ENCODE data around the gene BEND3. TPM values are rescaled to one million over a fixed set of nuclear protein-coding genes. Genes with fewer than 3 reads are reported as not detected.
A peak's percentile ranks its signal among the peaks of the same experiment; 100 is the strongest.

BEND3 gene
- total RNA-seq, 1 donor from 2014 or later: 4.4 TPM

GRCh38 chr6:107108201-107108890 is 7.0 kb downstream of the BEND3 start:
- Histone ChIP-seq H2AFZ (ENCODE audit: low read depth, low read length) (no peak overlapping the region), H3K4me3 (ENCODE audit: insufficient read depth, low read depth, low read length) (no peak overlapping the region), H3K4me1 (ENCODE audit: insufficient read depth, low read length) (no peaks in the 10 kb centered on the region), H3K27ac (ENCODE audit: low read depth, low read length) (no peak overlapping the region), H3K9ac (ENCODE audit: low read length) (no peak overlapping the region), H3K9me3 (ENCODE audit: insufficient read depth, low read depth, low read length) (no peaks in the 10 kb centered on the region), H4K20me1 (ENCODE audit: insufficient read depth, low read length) (peaks cover 4% of the 10 kb centered on the region), H3K27me3 (ENCODE audit: insufficient read depth, low read length) (no peaks in the 10 kb centered on the region), H3K4me2 (ENCODE audit: low read length) (peak overlapping the region; percentile 55), H3K36me3 (ENCODE audit: insufficient read depth, low read length) (no peaks in the 10 kb centered on the region), H3K79me2 (ENCODE audit: insufficient read depth, low read length) (no peaks in the 10 kb centered on the region)
- no peak for FAIRE-seq
- H3K9me3 Mint-ChIP-seq (ENCODE audit: unreplicated experiment): no peaks in the 10 kb centered on the region
- no peak overlapping the region for H3K4me3 Mint-ChIP-seq (ENCODE audit: unreplicated experiment)
- peak overlapping the region; percentile 26 for H3K27ac Mint-ChIP-seq (ENCODE audit: unreplicated experiment)
- peak; percentile 70 for DNase-seq (ENCODE audit: low read depth)
- no peaks in the 10 kb centered on the region for H3K27me3 Mint-ChIP-seq (ENCODE audit: low read depth, unreplicated experiment)
- peaks cover 15% of the 10 kb centered on the region for H3K4me1 Mint-ChIP-seq (ENCODE audit: low read depth, unreplicated experiment)
- H3K36me3 Mint-ChIP-seq (ENCODE audit: low read depth, unreplicated experiment): peaks cover under 1% of the 10 kb centered on the region
- TF ChIP-seq EZH2 (IDR thresholded peaks at IDR 0.05; ENCODE audit: insufficient read depth, low read length): no peak
- TF ChIP-seq CTCF (IDR thresholded peaks at IDR 0.05; ENCODE audit: insufficient read depth, low read depth, low read length): no peak

- Histone ChIP-seq H2AFZ (ENCODE audit: low read depth, low read length) (no peak overlapping the region), H3K9me3 (ENCODE audit: insufficient read depth, low read depth, low read length) (no peaks in the 10 kb centered on the region), H3K4me1 (ENCODE audit: insufficient read depth, low read length) (no peaks in the 10 kb centered on the region), H3K27ac (ENCODE audit: low read depth, low read length) (no peak overlapping the region), H4K20me1 (ENCODE audit: insufficient read depth, low read length) (peaks cover 3% of the 10 kb centered on the region), H3K4me2 (ENCODE audit: low read length) (peak overlapping the region; percentile 55), H3K79me2 (ENCODE audit: insufficient read depth, low read length) (peaks cover 6% of the 10 kb centered on the region), H3K9ac (ENCODE audit: low read length) (no peak overlapping the region), H3K36me3 (ENCODE audit: insufficient read depth, low read length) (no peaks in the 10 kb centered on the region), H3K4me3 (ENCODE audit: insufficient read depth, low read depth, low read length) (no peak overlapping the region), H3K27me3 (ENCODE audit: insufficient read depth, low read length) (no peaks in the 10 kb centered on the region)
- Mint-ChIP-seq H3K27ac (ENCODE audit: unreplicated experiment) (peak overlapping the region; percentile 26), H3K4me3 (ENCODE audit: unreplicated experiment) (no peak overlapping the region), H3K36me3 (ENCODE audit: low read depth, unreplicated experiment) (peaks cover 2% of the 10 kb centered on the region), H3K27me3 (ENCODE audit: low read depth, unreplicated experiment) (no peaks in the 10 kb centered on the region), H3K4me1 (ENCODE audit: low read depth, unreplicated experiment) (peaks cover 15% of the 10 kb centered on the region), H3K9me3 (ENCODE audit: unreplicated experiment) (no peaks in the 10 kb centered on the region)
- FAIRE-seq: no peak
- no peak for DNase-seq (ENCODE audit: low read depth)
- TF ChIP-seq EZH2 (IDR thresholded peaks at IDR 0.05; ENCODE audit: insufficient read depth, low read length): no peak
- no peak for TF ChIP-seq CTCF (IDR thresholded peaks at IDR 0.05; ENCODE audit: insufficient read depth, low read depth, low read length)
Observed at GRCh38 chr6:107107791-107108190, 7.5 kb downstream of the BEND3 start.

GRCh38 chr6:107106165-107106564 is 9.2 kb downstream of the BEND3 start:
- no peaks in the 10 kb centered on the region for H4K20me1 ChIP-seq (ENCODE audit: insufficient read depth, low read length)
- no peaks in the 10 kb centered on the region for H3K36me3 ChIP-seq (ENCODE audit: insufficient read depth, low read length)
- H3K27ac Mint-ChIP-seq (ENCODE audit: unreplicated experiment): no peak overlapping the region
- peaks cover 2% of the 10 kb centered on the region for H3K36me3 Mint-ChIP-seq (ENCODE audit: low read depth, unreplicated experiment)
- no peak overlapping the region for H3K4me3 Mint-ChIP-seq (ENCODE audit: unreplicated experiment)
- H3K4me1 ChIP-seq (ENCODE audit: insufficient read depth, low read length): no peaks in the 10 kb centered on the region
- H3K4me2 ChIP-seq (ENCODE audit: low read length): no peak overlapping the region
- DNase-seq (ENCODE audit: low read depth): no peak
- no peak overlapping the region for H3K9ac ChIP-seq (ENCODE audit: low read length)
- H3K9me3 Mint-ChIP-seq (ENCODE audit: unreplicated experiment): no peaks in the 10 kb centered on the region
- no peak for TF ChIP-seq EZH2 (IDR thresholded peaks at IDR 0.05; ENCODE audit: insufficient read depth, low read length)
- peaks cover 6% of the 10 kb centered on the region for H3K79me2 ChIP-seq (ENCODE audit: insufficient read depth, low read length)
- no peaks in the 10 kb centered on the region for H3K9me3 ChIP-seq (ENCODE audit: insufficient read depth, low read depth, low read length)
- no peaks in the 10 kb centered on the region for H3K27me3 Mint-ChIP-seq (ENCODE audit: low read depth, unreplicated experiment)
- no peak for FAIRE-seq
- no peaks in the 10 kb centered on the region for H3K27me3 ChIP-seq (ENCODE audit: insufficient read depth, low read length)
- H3K4me3 ChIP-seq (ENCODE audit: insufficient read depth, low read depth, low read length): no peak overlapping the region
- H3K27ac ChIP-seq (ENCODE audit: low read depth, low read length): no peak overlapping the region
- peaks cover 15% of the 10 kb centered on the region for H3K4me1 Mint-ChIP-seq (ENCODE audit: low read depth, unreplicated experiment)
- H2AFZ ChIP-seq (ENCODE audit: low read depth, low read length): no peak overlapping the region
